WTC11 (cell line): ENCODE results near the gene DDIT4. TPM values are rescaled to one million over a fixed set of nuclear protein-coding genes. Genes with fewer than 3 reads are reported as not detected.
A peak's percentile ranks its signal among the peaks of the same experiment; 100 is the strongest.

Source experiments
- ATAC-seq: fragments of 200-7000 bp; cut with Tn5 transposase; 2 replicates; pipeline ENCODE4 v1.10.0; 2021; ENCODE audit warnings: mild to moderate bottlenecking, moderate library complexity
- CTCF ChIA-PET: fragments of 300-600 bp; sonication (Branson Sonifier 250); formaldehyde crosslinking; loops from one replicate; lab custom pipeline; 2021; ENCODE audit warnings: antibody characterized with exemption; lab: Charles Lee
- POLR2A ChIA-PET: fragments of 350-600 bp; sonication (Branson Sonifier 250); formaldehyde crosslinking; loops from one replicate; lab custom pipeline; 2021; ENCODE audit warnings: antibody characterized with exemption; lab: Charles Lee
- DNase-seq: peaks from one replicate; pipeline ENCODE4 v3.0.0; 2021; ENCODE audit warnings: low spot score
- H3K27ac Mint-ChIP-seq: 2 replicates; pipeline ENCODE4 v1.8.0; 2021; ENCODE audit warnings: mixed read lengths
- H3K27me3 Mint-ChIP-seq: 2 replicates; pipeline ENCODE4 v1.8.0; 2021; ENCODE audit warnings: low read depth, mild to moderate bottlenecking, moderate library complexity, mixed read lengths
- H3K36me3 Mint-ChIP-seq: 2 replicates; pipeline ENCODE4 v1.8.0; 2021; ENCODE audit warnings: mixed read lengths
- H3K4me1 Mint-ChIP-seq: 2 replicates; pipeline ENCODE4 v1.8.0; 2022; ENCODE audit warnings: mixed read lengths
- H3K4me3 Mint-ChIP-seq: 2 replicates; pipeline ENCODE4 v1.8.0; 2021; ENCODE audit warnings: mild to moderate bottlenecking, moderate library complexity, mixed read lengths
- H3K9me3 Mint-ChIP-seq: 2 replicates; pipeline ENCODE4 v1.8.0; 2021; ENCODE audit warnings: mixed read lengths
- CREB1 ChIP-seq: sonication (generic); formaldehyde crosslinking; IDR thresholded peaks from 2 replicates; pipeline ENCODE4 v1.8.0; 2023; ENCODE audit warnings: mild to moderate bottlenecking, missing genetic modification reagents
- CREM ChIP-seq: sonication (generic); formaldehyde crosslinking; IDR thresholded peaks from 2 replicates; pipeline ENCODE4 v1.8.1; 2022; ENCODE audit warnings: mild to moderate bottlenecking, missing genetic modification reagents, moderate library complexity
- ERG ChIP-seq: fragments of 250-450 bp; sonication (Bioruptor Pico); IDR thresholded peaks from 2 replicates; pipeline ENCODE4 v1.8.0; 2021; ENCODE audit warnings: mild to moderate bottlenecking
- ETV6 ChIP-seq: sonication (generic); formaldehyde crosslinking; IDR thresholded peaks from 2 replicates; pipeline ENCODE4 v1.8.1; 2022; ENCODE audit warnings: mild to moderate bottlenecking, missing genetic modification reagents
- JAZF1 ChIP-seq: fragments of 250-450 bp; sonication (Bioruptor Pico); IDR thresholded peaks from 2 replicates; pipeline ENCODE4 v1.9.0; 2021; ENCODE audit warnings: moderate library complexity, mild to moderate bottlenecking, inconsistent platforms
- KAT7 ChIP-seq: sonication (generic); formaldehyde crosslinking; IDR thresholded peaks from 2 replicates; pipeline ENCODE4 v1.8.1; 2023; ENCODE audit warnings: missing genetic modification reagents, mild to moderate bottlenecking, borderline replicate concordance
- NFATC4 ChIP-seq: fragments of 250-450 bp; sonication (Bioruptor Pico); IDR thresholded peaks from 2 replicates; pipeline ENCODE4 v1.9.0; 2021; ENCODE audit warnings: mild to moderate bottlenecking
- NFYB ChIP-seq: sonication (generic); formaldehyde crosslinking; conservative IDR thresholded peaks from 2 replicates; pipeline ENCODE4 v1.8.0; 2022; ENCODE audit warnings: low read depth, missing genetic modification reagents
- NR2C2 ChIP-seq: sonication (generic); formaldehyde crosslinking; IDR thresholded peaks from 2 replicates; pipeline ENCODE4 v1.8.0; 2022; ENCODE audit warnings: mild to moderate bottlenecking, missing genetic modification reagents
- ZNF219 ChIP-seq: sonication (generic); formaldehyde crosslinking; IDR thresholded peaks from 2 replicates; pipeline ENCODE4 v1.8.0; 2023; ENCODE audit warnings: missing genetic modification reagents, mild to moderate bottlenecking, borderline replicate concordance
- ZNF396 ChIP-seq: fragments of 250-450 bp; sonication (Bioruptor Pico); IDR thresholded peaks from 2 replicates; pipeline ENCODE4 v1.8.0; 2021; ENCODE audit warnings: mild to moderate bottlenecking, moderate library complexity, borderline replicate concordance
- ZNF423 ChIP-seq: fragments of 250-450 bp; sonication (Bioruptor Pico); IDR thresholded peaks from 2 replicates; pipeline ENCODE4 v2.1.2; 2022; ENCODE audit warnings: mild to moderate bottlenecking, moderate library complexity
- total RNA-seq: library from RNA; stranded (reverse); gene quantifications from 3 replicates; pipeline ENCODE4 v1.2.3, GENCODE V29; 2021
- TF ChIP-seq, protein P1 (sequence below): sonication (generic); formaldehyde crosslinking; IDR thresholded peaks from 2 replicates; pipeline ENCODE4 v1.8.1; 2022; ENCODE audit warnings: low read depth, mild to moderate bottlenecking, moderate library complexity, missing genetic modification reagents, borderline replicate concordance
- TF ChIP-seq, protein P2 (sequence below): sonication (generic); formaldehyde crosslinking; IDR thresholded peaks from 2 replicates; pipeline ENCODE4 v1.8.1; 2023; ENCODE audit warnings: mild to moderate bottlenecking, moderate library complexity, missing genetic modification reagents
- TF ChIP-seq, protein P3 (sequence below): sonication (generic); formaldehyde crosslinking; IDR thresholded peaks from 2 replicates; pipeline ENCODE4 v1.8.1; 2023; ENCODE audit warnings: mild to moderate bottlenecking, missing genetic modification reagents, moderate library complexity
- TF ChIP-seq, protein P4 (sequence below): fragments of 250-450 bp; sonication (Bioruptor Pico); IDR thresholded peaks from 2 replicates; pipeline ENCODE4 v1.9.0; 2021; ENCODE audit warnings: mild to moderate bottlenecking

DDIT4 gene
- total RNA-seq, 1 experiment from 2014 or later, result 118 TPM

DNA sequence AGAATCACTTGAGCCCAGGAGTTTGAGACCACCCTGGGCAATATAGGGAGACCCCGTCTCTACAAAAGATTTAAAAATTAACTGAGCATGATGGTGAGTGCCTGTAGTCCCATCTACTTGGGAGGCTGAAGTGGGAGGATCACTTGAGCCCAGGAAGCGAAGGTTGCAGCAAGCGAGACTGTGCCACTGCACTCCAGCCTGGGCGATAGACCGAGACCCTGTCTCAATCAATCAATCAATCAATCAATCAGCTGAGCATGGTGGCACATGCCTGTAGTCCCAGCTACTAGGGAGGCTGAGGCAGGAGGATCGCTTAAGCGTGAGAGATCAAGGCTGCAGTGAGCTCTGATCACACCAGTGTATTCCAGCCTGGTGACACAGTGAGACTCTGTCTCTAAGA is 40.5 kb downstream of the DDIT4 start:
- ChIA-PET POLR2A (interaction anchor here (0.7 to 1.4 kb wide), 6 partner anchors 16 to 88 kb away, joined by 3 to 15 read pairs (median 4); partner anchors contain the start of gene DDIT4), CTCF (interaction anchor here (0.6 to 1.9 kb wide), 8 partner anchors 18 to 266 kb away, joined by 3 to 9 read pairs (median 3); no protein-coding TSS in a partner anchor)
- H3K27ac Mint-ChIP-seq, result no peak overlapping the region

DNA sequence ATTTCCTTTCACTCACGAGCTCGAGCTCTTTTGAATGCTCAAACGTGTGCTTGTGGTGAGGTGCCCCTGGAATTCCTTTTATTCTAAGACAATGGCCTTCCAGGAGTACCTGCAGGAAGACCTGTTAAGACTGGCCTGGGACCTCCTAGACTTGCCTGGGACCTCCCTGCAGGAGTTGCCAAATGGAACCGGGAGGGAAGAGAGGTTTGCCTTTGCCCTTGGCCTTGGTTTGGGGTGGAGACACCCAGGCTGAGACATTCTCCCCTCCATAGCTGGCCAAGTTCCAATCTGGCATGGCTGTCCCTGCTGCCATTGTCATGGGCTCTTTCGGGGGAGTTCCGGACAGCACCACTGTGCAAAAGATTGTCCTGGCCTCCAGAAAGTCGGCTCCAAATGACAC is 41.3 kb downstream of the DDIT4 start:
- no peak for DNase-seq
- no peak for TF ChIP-seq CREB1 (CRISPR knock-in tag)
- TF ChIP-seq ZNF423 (CRISPR knock-in tag), result peak; percentile 46; the same call in 1 of the 2 replicates
- no peak for TF ChIP-seq CREM (CRISPR knock-in tag)
- TF ChIP-seq NFYB (CRISPR knock-in tag), result no peak
- TF ChIP-seq, all 79 proteins: peak for 1
- POLR2A ChIA-PET, result interaction anchor here (0.7 to 1.4 kb wide), 7 partner anchors 16 to 88 kb away, joined by 3 to 15 read pairs (median 4); partner anchors contain the start of gene DDIT4
- Mint-ChIP-seq H3K9me3 (no peaks in the 10 kb centered on the region), H3K4me3 (no peak overlapping the region), H3K27ac (peak overlapping the region; percentile 72; the same call in 1 of the 2 replicates), H3K36me3 (no peaks in the 10 kb centered on the region), H3K4me1 (peaks cover 44% of the 10 kb centered on the region), H3K27me3 (no peaks in the 10 kb centered on the region; the same call in 1 of the 2 replicates)
- peak; percentile 29; the same call in 1 of the 2 replicates for ATAC-seq
- CTCF ChIA-PET, result interaction anchor here (0.6 to 1.9 kb wide), 8 partner anchors 9 to 267 kb away, joined by 3 to 9 read pairs (median 3); no protein-coding TSS in a partner anchor

More for the DNA sequence above, 40.5 kb downstream of the DDIT4 start:
- Mint-ChIP-seq H3K36me3 (no peaks in the 10 kb centered on the region), H3K4me3 (no peak overlapping the region), H3K9me3 (no peaks in the 10 kb centered on the region), H3K4me1 (peaks cover 49% of the 10 kb centered on the region), H3K27me3 (no peaks in the 10 kb centered on the region; the same call in 1 of the 2 replicates)
- no peak for TF ChIP-seq ZNF396 (CRISPR knock-in tag)
- TF ChIP-seq JAZF1 (CRISPR knock-in tag), result no peak
- ATAC-seq (no peak), DNase-seq (no peak)

DNA sequence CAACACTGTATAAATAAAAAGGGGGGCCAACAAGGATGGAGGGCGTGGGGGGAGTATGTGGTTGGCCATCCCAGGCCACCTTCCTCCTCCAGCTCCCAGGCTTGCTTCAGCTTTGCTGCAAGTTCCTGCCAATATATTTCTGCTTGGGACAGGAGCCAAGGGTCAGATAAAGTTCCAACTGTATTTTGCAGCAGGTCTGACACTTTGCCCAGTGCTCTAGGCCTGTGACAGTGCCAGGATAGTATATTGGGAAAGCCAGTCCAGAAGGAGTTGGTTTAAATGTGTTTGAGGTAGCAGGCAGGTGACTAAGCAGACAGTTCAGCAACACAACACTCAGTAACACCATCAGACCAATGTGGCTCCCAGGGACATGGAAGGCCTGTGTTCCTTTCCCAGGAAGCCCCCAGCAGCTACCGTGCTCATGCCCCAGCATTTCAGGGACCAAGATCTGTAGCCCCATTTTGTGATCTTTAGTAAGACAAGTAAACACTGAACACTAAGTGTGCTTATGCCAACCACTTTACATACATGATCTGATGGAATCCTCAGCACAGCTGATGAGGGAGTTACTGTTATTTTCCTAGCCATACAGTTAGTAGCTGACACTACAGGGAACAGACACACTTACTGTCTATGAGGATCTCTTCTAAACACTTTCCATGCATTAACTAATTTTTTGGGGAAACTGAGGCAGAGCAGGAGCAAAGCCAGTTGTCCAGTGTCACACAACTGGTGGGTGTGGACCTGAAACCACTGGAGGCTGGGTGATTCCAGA is 42.1 kb downstream of the DDIT4 start:
- Mint-ChIP-seq H3K27me3 (no peaks in the 10 kb centered on the region; the same call in 1 of the 2 replicates), H3K4me3 (no peak overlapping the region), H3K27ac (peak overlapping the region; percentile 72), H3K9me3 (no peaks in the 10 kb centered on the region), H3K4me1 (peaks cover 44% of the 10 kb centered on the region), H3K36me3 (no peaks in the 10 kb centered on the region)
- no peak for TF ChIP-seq KAT7 (CRISPR knock-in tag)
- TF ChIP-seq, protein P1, sequence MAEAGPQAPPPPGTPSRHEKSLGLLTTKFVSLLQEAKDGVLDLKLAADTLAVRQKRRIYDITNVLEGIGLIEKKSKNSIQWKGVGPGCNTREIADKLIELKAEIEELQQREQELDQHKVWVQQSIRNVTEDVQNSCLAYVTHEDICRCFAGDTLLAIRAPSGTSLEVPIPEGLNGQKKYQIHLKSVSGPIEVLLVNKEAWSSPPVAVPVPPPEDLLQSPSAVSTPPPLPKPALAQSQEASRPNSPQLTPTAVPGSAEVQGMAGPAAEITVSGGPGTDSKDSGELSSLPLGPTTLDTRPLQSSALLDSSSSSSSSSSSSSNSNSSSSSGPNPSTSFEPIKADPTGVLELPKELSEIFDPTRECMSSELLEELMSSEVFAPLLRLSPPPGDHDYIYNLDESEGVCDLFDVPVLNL (CRISPR knock-in tag), result no peak
- no peak for TF ChIP-seq ZNF396 (CRISPR knock-in tag)
- TF ChIP-seq ETV6 (CRISPR knock-in tag), result no peak
- no peak for TF ChIP-seq NR2C2 (CRISPR knock-in tag)
- no peak for TF ChIP-seq ZNF219 (CRISPR knock-in tag)
- TF ChIP-seq, protein P2, sequence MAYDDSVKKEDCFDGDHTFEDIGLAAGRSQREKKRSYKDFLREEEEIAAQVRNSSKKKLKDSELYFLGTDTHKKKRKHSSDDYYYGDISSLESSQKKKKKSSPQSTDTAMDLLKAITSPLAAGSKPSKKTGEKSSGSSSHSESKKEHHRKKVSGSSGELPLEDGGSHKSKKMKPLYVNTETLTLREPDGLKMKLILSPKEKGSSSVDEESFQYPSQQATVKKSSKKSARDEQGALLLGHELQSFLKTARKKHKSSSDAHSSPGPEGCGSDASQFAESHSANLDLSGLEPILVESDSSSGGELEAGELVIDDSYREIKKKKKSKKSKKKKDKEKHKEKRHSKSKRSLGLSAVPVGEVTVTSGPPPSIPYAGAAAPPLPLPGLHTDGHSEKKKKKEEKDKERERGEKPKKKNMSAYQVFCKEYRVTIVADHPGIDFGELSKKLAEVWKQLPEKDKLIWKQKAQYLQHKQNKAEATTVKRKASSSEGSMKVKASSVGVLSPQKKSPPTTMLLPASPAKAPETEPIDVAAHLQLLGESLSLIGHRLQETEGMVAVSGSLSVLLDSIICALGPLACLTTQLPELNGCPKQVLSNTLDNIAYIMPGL (CRISPR knock-in tag), result no peak
- no peak for ATAC-seq
- DNase-seq, result no peak
- POLR2A ChIA-PET, result interaction anchor here (1.0 to 1.4 kb wide), 3 partner anchors 17 to 55 kb away, joined by 5 to 15 read pairs (median 7); partner anchors contain the start of gene DDIT4
- CTCF ChIA-PET, result interaction anchor here (0.9 to 1.3 kb wide), 2 partner anchors 20 to 41 kb away, joined by 3 to 5 read pairs; no protein-coding TSS in a partner anchor

DNA sequence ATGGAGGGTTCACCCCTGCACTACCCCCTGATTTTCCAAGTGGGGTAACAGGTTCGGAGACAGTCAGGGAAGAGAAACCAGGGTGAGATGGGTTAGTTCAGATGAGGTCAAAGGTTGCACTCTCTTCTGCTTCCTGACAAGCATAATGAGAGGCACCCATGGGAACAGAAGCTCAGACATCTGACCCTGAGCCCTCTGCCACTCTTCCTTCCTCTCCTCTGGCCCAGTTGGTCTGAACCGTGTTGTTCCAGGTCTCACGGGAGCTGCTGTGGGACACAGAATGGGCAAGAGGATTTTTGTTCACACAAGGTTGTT is 42.6 kb downstream of the DDIT4 start:
- no peaks in the 10 kb centered on the region for H3K9me3 Mint-ChIP-seq
- no peak for DNase-seq
- H3K27me3 Mint-ChIP-seq, result no peaks in the 10 kb centered on the region; the same call in 1 of the 2 replicates
- H3K4me3 Mint-ChIP-seq, result no peak overlapping the region
- peaks cover 43% of the 10 kb centered on the region for H3K4me1 Mint-ChIP-seq
- H3K36me3 Mint-ChIP-seq, result no peaks in the 10 kb centered on the region
- CTCF ChIA-PET, result interaction anchor here (0.5 to 1.1 kb wide), 4 partner anchors 12 to 76 kb away, joined by 3 read pairs; no protein-coding TSS in a partner anchor
- H3K27ac Mint-ChIP-seq, result peak overlapping the region; percentile 72
- no peak for ATAC-seq
- TF ChIP-seq, protein P3, sequence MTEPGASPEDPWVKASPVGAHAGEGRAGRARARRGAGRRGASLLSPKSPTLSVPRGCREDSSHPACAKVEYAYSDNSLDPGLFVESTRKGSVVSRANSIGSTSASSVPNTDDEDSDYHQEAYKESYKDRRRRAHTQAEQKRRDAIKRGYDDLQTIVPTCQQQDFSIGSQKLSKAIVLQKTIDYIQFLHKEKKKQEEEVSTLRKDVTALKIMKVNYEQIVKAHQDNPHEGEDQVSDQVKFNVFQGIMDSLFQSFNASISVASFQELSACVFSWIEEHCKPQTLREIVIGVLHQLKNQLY (CRISPR knock-in tag), result no peak
- no peak for TF ChIP-seq ERG (CRISPR knock-in tag)
- TF ChIP-seq NFATC4 (CRISPR knock-in tag), result no peak
- TF ChIP-seq, protein P4, sequence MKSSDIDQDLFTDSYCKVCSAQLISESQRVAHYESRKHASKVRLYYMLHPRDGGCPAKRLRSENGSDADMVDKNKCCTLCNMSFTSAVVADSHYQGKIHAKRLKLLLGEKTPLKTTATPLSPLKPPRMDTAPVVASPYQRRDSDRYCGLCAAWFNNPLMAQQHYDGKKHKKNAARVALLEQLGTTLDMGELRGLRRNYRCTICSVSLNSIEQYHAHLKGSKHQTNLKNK (CRISPR knock-in tag), result no peak
- POLR2A ChIA-PET, result interaction anchor here (1.0 kb wide), 1 partner anchor 43 kb away, joined by 3 read pairs; the partner anchor contains the start of gene DDIT4
